Measurements from ENCODE around the gene ITGA5.

DNA sequence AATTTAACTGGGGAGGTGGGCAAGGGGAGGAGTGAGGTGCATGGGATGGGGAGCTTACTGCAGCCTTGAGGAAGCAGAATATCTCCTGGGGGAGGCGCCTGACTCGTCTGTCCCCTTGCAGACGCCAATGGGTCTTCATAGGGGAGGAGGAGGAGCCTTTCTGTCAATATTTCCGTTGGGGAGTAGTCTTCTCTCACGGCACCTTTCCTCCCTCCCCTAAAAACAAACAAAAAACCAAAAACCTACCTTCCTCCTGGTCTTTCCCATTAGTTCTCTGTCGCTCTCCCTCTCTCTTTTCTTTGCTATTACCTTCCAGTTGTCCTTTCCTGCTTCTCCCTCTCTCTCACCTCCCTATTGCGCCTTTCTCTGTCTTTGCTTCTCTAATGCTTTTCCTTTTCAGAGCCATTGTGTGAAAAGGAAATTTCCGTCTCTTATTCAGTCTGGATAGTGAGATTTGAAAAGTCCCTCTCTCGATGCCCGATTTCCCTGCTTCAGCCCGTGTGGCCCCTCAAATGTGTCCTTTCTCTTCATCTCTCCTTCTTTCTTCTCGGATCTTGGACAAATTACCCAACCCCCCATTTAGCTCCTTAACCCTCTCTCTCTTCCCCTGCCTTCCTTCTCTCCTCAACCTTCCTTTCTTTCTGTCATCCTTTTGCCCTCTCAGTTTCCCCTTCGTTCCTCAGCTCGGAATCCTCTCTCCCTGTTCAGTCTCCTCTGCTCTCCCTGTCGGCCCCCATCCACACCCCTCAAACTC lies 60.7 kb downstream of the ITGA5 start:
- TF ChIP-seq CTCF (IDR thresholded peaks at IDR 0.05) (no peak), POLR2A (IDR thresholded peaks at IDR 0.05) (no peak)
